HepG2 (cell line): ENCODE results near the gene PRKCE. TPM values are rescaled to one million over a fixed set of nuclear protein-coding genes. Genes with fewer than 3 reads are reported as not detected.

Experiments used
- BCL6 ChIP-seq: IDR thresholded peaks from 2 replicates; pipeline ENCODE4 v1.6.1; 2016; ENCODE audit warnings: missing genetic modification reagents, missing compliant biosample characterization
- BRF2 ChIP-seq: sonication (generic); formaldehyde crosslinking; IDR thresholded peaks from 2 replicates; pipeline ENCODE4 v1.8.1; 2022; ENCODE audit warnings: mild to moderate bottlenecking, missing genetic modification reagents
- DR1 ChIP-seq: sonication (generic); formaldehyde crosslinking; IDR thresholded peaks from 2 replicates; pipeline ENCODE4 v1.8.0; 2021; ENCODE audit warnings: mild to moderate bottlenecking, missing genetic modification reagents, inconsistent platforms
- FOXP1 ChIP-seq, 2 experiments: fragments of 450-650 bp in 1 of 2; IDR thresholded peaks; 2 replicates each; pipeline ENCODE4 v1.6.1; 2017 to 2018; ENCODE audit warnings: antibody characterized with exemption in 1 of 2
- GLMP ChIP-seq: sonication (generic); formaldehyde crosslinking; IDR thresholded peaks from 2 replicates; pipeline ENCODE4 v1.9.0; 2021; ENCODE audit warnings: missing genetic modification reagents, mild to moderate bottlenecking, borderline replicate concordance
- HCFC1 ChIP-seq: fragments of 150-350 bp; IDR thresholded peaks from 2 replicates; pipeline ENCODE4 v1.6.1; 2014; ENCODE audit warnings: low read depth, low read length
- PBX2 ChIP-seq: IDR thresholded peaks from 2 replicates; pipeline ENCODE4 v1.6.1; 2016; ENCODE audit warnings: control low read depth
- PTBP1 ChIP-seq: fragments of 200-400 bp; formaldehyde crosslinking; IDR thresholded peaks from 2 replicates; pipeline ENCODE4 v1.6.1; 2018; ENCODE audit warnings: low read length, low read depth; ENCODE audit not compliant: poor library complexity, severe bottlenecking
- TEAD2 ChIP-seq: sonication (generic); formaldehyde crosslinking; IDR thresholded peaks from 2 replicates; pipeline ENCODE4 v1.9.0; 2021; ENCODE audit warnings: missing genetic modification reagents
- ZBTB38 ChIP-seq: sonication (generic); formaldehyde crosslinking; IDR thresholded peaks from 2 replicates; pipeline ENCODE4 v1.5.1; 2020; ENCODE audit warnings: mild to moderate bottlenecking, missing genetic modification reagents
- ZC3H4 ChIP-seq: sonication (generic); formaldehyde crosslinking; IDR thresholded peaks from 2 replicates; pipeline ENCODE4 v1.4.0; 2020; ENCODE audit warnings: missing genetic modification reagents, borderline replicate concordance
- ZNF235 ChIP-seq: sonication (generic); formaldehyde crosslinking; IDR thresholded peaks from 2 replicates; pipeline ENCODE4 v1.8.1; 2023; ENCODE audit warnings: mild to moderate bottlenecking, missing genetic modification reagents, borderline replicate concordance
- ZNF263 ChIP-seq: sonication (generic); formaldehyde crosslinking; IDR thresholded peaks from 2 replicates; pipeline ENCODE4 v1.4.0; 2020; ENCODE audit warnings: missing genetic modification reagents
- ZNF496 ChIP-seq: sonication (generic); formaldehyde crosslinking; IDR thresholded peaks from 2 replicates; pipeline ENCODE4 v1.8.1; 2023; ENCODE audit warnings: mild to moderate bottlenecking, moderate library complexity, missing genetic modification reagents; ENCODE audit not compliant: insufficient replicate concordance
- ZNF556 ChIP-seq: sonication (generic); formaldehyde crosslinking; IDR thresholded peaks from 2 replicates; pipeline ENCODE4 v1.4.0; 2020; ENCODE audit warnings: mild to moderate bottlenecking, missing genetic modification reagents, borderline replicate concordance
- ZNF644 ChIP-seq: IDR thresholded peaks from 2 replicates; pipeline ENCODE4 v1.6.1; 2016; ENCODE audit warnings: low read depth
- ZSCAN29 ChIP-seq: sonication (generic); formaldehyde crosslinking; conservative IDR thresholded peaks from 2 replicates; pipeline ENCODE4 v1.4.0; 2020; ENCODE audit warnings: mild to moderate bottlenecking, missing genetic modification reagents
- ZUFSP ChIP-seq: sonication (generic); formaldehyde crosslinking; IDR thresholded peaks from 2 replicates; pipeline ENCODE4 v1.9.0; 2021; ENCODE audit warnings: missing genetic modification reagents, mild to moderate bottlenecking, borderline replicate concordance
- polyA plus RNA-seq, 8 experiments: library from polyadenylated mRNA; depleted of rRNA in 3 of 8; stranded (reverse) in 7 of 8; unstranded in 1 of 8; fragments of >200 nt; fragmentation: Illumina TruSeq in 4 of 8; extraction: Trizol in 4 of 8; gene quantifications; 2 replicates each; pipeline versions ENCODE4 v1.2.1 to v1.2.3, GENCODE V29; 2011 to 2016; ENCODE audit warnings: low read depth in 4 of 8, missing spikeins in 1 of 8, mixed read lengths in 1 of 8; ENCODE audit not compliant: insufficient read depth in 1 of 8
- total RNA-seq, 5 experiments: library from RNA; depleted of rRNA; stranded (reverse); fragments of >200 nt; fragmentation: Illumina TruSeq; extraction: Trizol; gene quantifications; 2 replicates each; pipeline ENCODE4 v1.2.3, GENCODE V29; 2016; ENCODE audit warnings: low read depth in 1 of 5
- TF ChIP-seq, protein P1 (sequence below): sonication (generic); formaldehyde crosslinking; IDR thresholded peaks from 2 replicates; pipeline ENCODE4 v1.8.1; 2023; ENCODE audit warnings: mild to moderate bottlenecking, moderate library complexity, missing genetic modification reagents

Gene PRKCE
- total and polyA plus RNA-seq, 2 of the 13 experiments (the other 11 are each of a cell fraction or from before 2014, with no cell fraction given) = 1.0 to 3.9 TPM

- TF ChIP-seq BRF2 (0 out of 2 replicates have a peak, but pooled peaks have one; percentile 53), ZNF644 (no peak), ZNF556 (CRISPR knock-in tag) (peak; percentile 79; the same call in 1 of the 2 replicates), HCFC1 (no peak), FOXP1 (IDR thresholded peaks at IDR 0.05) (no peak), FOXP1 (CRISPR knock-in tag; IDR thresholded peaks at IDR 0.05) (no peak), ZNF496 (CRISPR knock-in tag) (no peak), ZNF263 (peak; percentile 91), BCL6 (CRISPR knock-in tag) (peak; percentile 20; the same call in 1 of the 2 replicates), ZUFSP (no peak), GLMP (CRISPR knock-in tag) (no peak), PTBP1 (no peak), ZC3H4 (CRISPR knock-in tag) (no peak), PBX2 (no peak), ZBTB38 (CRISPR knock-in tag) (peak; percentile 77), TEAD2 (CRISPR knock-in tag) (no peak), ZSCAN29 (peak; percentile 75; the same call in 1 of the 2 replicates), DR1 (CRISPR knock-in tag) (no peak), ZNF235 (no peak)
- TF ChIP-seq, protein P1, sequence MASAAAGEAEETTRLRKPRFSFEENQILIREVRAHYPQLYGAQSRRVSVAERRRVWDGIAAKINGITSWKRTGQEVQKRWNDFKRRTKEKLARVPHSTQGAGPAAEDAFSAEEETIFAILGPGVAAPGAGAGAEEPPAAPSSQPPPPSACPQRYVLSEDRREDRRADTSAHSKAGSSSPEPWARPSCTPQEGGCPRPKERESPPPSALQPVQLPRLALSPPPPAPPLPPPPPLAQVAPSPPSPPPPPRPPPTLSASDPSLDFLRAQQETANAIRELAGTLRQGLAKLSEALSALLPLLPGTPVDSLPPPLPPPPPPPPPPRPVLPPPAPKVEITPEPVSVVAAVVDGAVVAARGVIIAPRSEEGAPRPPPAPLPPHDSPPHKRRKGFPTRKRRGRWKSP (CRISPR knock-in tag) = no peak; the same call in 1 of the 2 replicates
Measured at GRCh38 chr2:45643543-45644542, 7.6 kb upstream of the PRKCE start (continued).
